HUES48 (cell line): ENCODE data around the gene ATG10.

Experiments
- H3K27ac ChIP-seq: one replicate; pipeline ENCODE4 v1.7.0; 2013; ENCODE audit warnings: low read depth, low read length, inconsistent platforms
- H3K27me3 ChIP-seq: 2 replicates; pipeline ENCODE4 v1.6.1; 2013; ENCODE audit warnings: mild to moderate bottlenecking, low read length; ENCODE audit not compliant: control insufficient read depth, insufficient read depth
- H3K36me3 ChIP-seq: 2 replicates; pipeline ENCODE4 v1.6.1; 2013; ENCODE audit warnings: low read length; ENCODE audit not compliant: control insufficient read depth, insufficient read depth
- H3K4me1 ChIP-seq: 2 replicates; pipeline ENCODE4 v1.6.1; 2013; ENCODE audit warnings: mild to moderate bottlenecking, low read length; ENCODE audit not compliant: control insufficient read depth, insufficient read depth
- H3K4me3 ChIP-seq: 2 replicates; pipeline ENCODE4 v1.5.1; 2013; ENCODE audit warnings: mild to moderate bottlenecking, low read depth, low read length
- H3K9ac ChIP-seq: 2 replicates; pipeline ENCODE4 v1.6.1; 2013; ENCODE audit warnings: mild to moderate bottlenecking, low read depth, low read length, moderate library complexity
- H3K9me3 ChIP-seq: 2 replicates; pipeline ENCODE4 v1.6.1; 2013; ENCODE audit warnings: low read length; ENCODE audit not compliant: control insufficient read depth, insufficient read depth

The ATG10 gene

DNA sequence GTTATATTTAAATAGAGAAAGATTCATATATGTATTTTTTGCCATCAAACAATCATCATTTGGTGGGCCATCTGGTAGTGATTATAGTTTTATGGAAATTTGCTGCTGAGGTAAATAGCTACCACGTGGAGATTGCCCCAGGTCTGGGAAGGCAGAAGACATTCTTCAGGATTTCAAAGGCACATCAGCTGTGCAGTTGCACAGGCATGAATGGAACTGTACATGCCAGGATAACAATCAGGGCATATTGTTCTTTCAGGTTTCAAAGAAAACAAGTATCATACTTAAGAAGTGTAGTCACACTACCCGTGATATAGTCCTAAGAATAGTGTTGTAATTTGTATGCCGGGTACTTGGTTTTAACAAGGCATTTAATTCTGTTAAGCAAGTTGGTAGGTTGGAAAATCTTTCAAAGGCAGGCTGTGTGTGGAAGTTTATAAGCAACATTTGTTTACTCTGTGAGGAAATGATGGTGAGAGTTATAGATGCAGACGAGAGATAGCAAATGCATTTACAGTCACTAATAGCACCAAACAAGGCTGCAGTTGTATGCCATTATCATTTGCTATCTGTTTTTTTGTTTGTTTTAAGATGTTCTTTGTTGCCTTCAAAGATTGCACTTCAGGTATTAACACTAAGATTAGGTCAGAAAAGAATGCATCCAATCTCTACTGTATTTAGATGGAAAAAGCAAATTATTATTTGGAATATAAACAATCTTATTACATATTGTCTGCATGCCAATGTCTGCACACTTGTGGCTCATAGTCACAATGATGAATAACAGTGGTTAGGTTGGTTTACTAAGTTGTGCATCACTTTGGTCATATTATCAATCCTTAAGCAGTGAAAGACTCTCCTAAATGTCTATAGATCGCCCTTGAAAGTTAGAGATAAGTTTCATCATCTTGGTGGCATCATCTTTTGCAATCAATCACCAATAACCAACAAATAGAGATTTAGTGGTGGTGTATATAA, 251.1 kb downstream of the ATG10 start:
- no peak overlapping the region for H3K4me3 ChIP-seq
- H3K9me3 ChIP-seq = no peaks in the 10 kb centered on the region
- H3K27me3 ChIP-seq = no peaks in the 10 kb centered on the region
- peaks cover 20% of the 10 kb centered on the region for H3K4me1 ChIP-seq
- no peak overlapping the region for H3K27ac ChIP-seq
- no peaks in the 10 kb centered on the region for H3K36me3 ChIP-seq
- no peak overlapping the region for H3K9ac ChIP-seq

- H3K4me3 ChIP-seq = no peak overlapping the region
- H3K9ac ChIP-seq = no peak overlapping the region
- no peak overlapping the region for H3K27ac ChIP-seq
- H3K36me3 ChIP-seq = no peaks in the 10 kb centered on the region
- H3K27me3 ChIP-seq = no peaks in the 10 kb centered on the region
- peaks cover 20% of the 10 kb centered on the region for H3K4me1 ChIP-seq
- H3K9me3 ChIP-seq = no peaks in the 10 kb centered on the region
Observed at GRCh38 chr5:82225525-82226172, 253.8 kb downstream of the ATG10 start.

DNA sequence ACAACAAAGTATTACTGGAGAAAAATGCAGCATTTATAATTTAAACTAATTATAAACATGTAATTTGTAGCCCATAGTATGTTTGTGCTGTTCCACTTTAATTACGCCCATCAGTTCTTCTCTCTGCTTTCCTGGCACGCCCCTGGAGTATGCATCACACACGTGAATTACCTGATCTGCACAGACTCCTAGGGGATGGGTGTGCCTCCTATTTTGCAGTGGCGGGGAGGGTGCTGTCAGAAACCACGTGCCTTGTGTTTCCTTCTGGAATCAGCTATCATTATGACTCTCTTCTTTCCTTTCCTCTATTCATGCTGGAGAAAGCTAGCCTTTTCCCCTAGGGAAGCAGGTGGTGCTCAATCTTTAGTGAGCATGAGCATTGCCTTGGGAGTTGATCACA, 263.1 kb downstream of the ATG10 start:
- H3K9ac ChIP-seq = no peak overlapping the region
- no peaks in the 10 kb centered on the region for H3K4me1 ChIP-seq
- no peak overlapping the region for H3K27ac ChIP-seq
- no peak overlapping the region for H3K4me3 ChIP-seq
- no peaks in the 10 kb centered on the region for H3K36me3 ChIP-seq
- no peaks in the 10 kb centered on the region for H3K9me3 ChIP-seq
- no peaks in the 10 kb centered on the region for H3K27me3 ChIP-seq

GRCh38 chr5:82244151-82244550, 272.3 kb downstream of the ATG10 start:
- no peaks in the 10 kb centered on the region; the same call in 1 of the 2 replicates for H3K4me1 ChIP-seq
- H3K9ac ChIP-seq = no peak overlapping the region
- H3K27ac ChIP-seq = no peak overlapping the region
- no peaks in the 10 kb centered on the region for H3K9me3 ChIP-seq
- H3K27me3 ChIP-seq = no peaks in the 10 kb centered on the region
- no peak overlapping the region for H3K4me3 ChIP-seq
- H3K36me3 ChIP-seq = no peaks in the 10 kb centered on the region

DNA sequence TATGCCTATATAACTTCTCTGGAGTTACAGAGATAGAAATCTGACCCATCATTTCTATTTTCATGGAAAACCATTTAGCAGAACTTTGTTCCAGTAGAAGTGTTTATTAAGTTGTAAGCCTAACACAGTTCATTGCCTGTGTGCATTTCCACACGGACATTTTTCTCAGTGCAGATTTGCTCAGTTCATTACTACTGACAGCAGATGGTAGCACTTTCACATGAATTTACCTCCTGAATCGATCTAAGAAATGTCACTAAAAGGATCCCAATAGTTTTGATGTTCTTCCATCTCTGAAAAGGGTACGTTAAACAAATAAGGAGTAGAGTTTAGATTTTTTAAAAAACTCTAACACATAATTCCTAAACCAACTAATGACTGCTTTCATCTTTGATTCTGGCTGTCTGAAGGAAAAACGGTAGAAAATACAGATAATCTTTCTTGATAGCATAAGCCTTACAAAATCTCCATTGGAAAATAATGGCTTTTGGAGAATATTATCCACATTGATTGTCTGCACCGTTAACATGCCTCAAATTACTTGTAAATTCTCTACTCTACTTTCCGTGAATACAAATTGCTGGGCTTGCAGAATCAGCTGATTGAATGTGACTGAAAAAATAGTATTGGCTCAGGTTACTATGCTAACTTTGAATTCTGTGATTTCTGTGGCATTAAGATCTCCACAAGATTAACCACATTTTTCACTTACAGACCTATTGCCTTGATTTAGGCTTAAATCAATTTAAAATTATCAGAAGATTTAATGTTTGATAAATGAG, 273.2 kb downstream of the ATG10 start:
- no peak overlapping the region for H3K27ac ChIP-seq
- H3K9ac ChIP-seq = no peak overlapping the region
- no peaks in the 10 kb centered on the region; the same call in 1 of the 2 replicates for H3K4me1 ChIP-seq
- no peaks in the 10 kb centered on the region for H3K36me3 ChIP-seq
- H3K4me3 ChIP-seq = no peak overlapping the region
- H3K9me3 ChIP-seq = no peaks in the 10 kb centered on the region
- no peaks in the 10 kb centered on the region for H3K27me3 ChIP-seq

GRCh38 chr5:82246960-82247574, 275.2 kb downstream of the ATG10 start:
- H3K27ac ChIP-seq = no peak overlapping the region
- H3K4me3 ChIP-seq = no peak overlapping the region
- H3K36me3 ChIP-seq = no peaks in the 10 kb centered on the region

GRCh38 chr5:82252744-82253143, 280.9 kb downstream of the ATG10 start:
- Histone ChIP-seq H3K4me1 (peaks cover 18% of the 10 kb centered on the region), H3K27ac (no peak overlapping the region), H3K4me3 (no peak overlapping the region), H3K9me3 (no peaks in the 10 kb centered on the region), H3K9ac (no peak overlapping the region), H3K36me3 (no peaks in the 10 kb centered on the region), H3K27me3 (no peaks in the 10 kb centered on the region)

More at GRCh38 chr5:82246960-82247574, 275.2 kb downstream of the ATG10 start:
- H3K4me1 ChIP-seq = no peaks in the 10 kb centered on the region; the same call in 1 of the 2 replicates
- no peaks in the 10 kb centered on the region for H3K9me3 ChIP-seq
- no peak overlapping the region for H3K9ac ChIP-seq
- no peaks in the 10 kb centered on the region for H3K27me3 ChIP-seq

GRCh38 chr5:82255844-82256243, 284.0 kb downstream of the ATG10 start:
- no peaks in the 10 kb centered on the region for H3K9me3 ChIP-seq
- no peak overlapping the region for H3K4me3 ChIP-seq
- H3K27ac ChIP-seq = no peak overlapping the region
- no peaks in the 10 kb centered on the region for H3K36me3 ChIP-seq
- H3K4me1 ChIP-seq = peaks cover 23% of the 10 kb centered on the region
- no peak overlapping the region for H3K9ac ChIP-seq
- H3K27me3 ChIP-seq = no peaks in the 10 kb centered on the region

- Histone ChIP-seq H3K9me3 (no peaks in the 10 kb centered on the region), H3K36me3 (no peaks in the 10 kb centered on the region), H3K9ac (no peak overlapping the region), H3K27me3 (no peaks in the 10 kb centered on the region), H3K4me1 (peaks cover 23% of the 10 kb centered on the region), H3K27ac (peak overlapping the region; percentile 70), H3K4me3 (no peak overlapping the region)
Observed at GRCh38 chr5:82257247-82257646, 285.4 kb downstream of the ATG10 start.

DNA sequence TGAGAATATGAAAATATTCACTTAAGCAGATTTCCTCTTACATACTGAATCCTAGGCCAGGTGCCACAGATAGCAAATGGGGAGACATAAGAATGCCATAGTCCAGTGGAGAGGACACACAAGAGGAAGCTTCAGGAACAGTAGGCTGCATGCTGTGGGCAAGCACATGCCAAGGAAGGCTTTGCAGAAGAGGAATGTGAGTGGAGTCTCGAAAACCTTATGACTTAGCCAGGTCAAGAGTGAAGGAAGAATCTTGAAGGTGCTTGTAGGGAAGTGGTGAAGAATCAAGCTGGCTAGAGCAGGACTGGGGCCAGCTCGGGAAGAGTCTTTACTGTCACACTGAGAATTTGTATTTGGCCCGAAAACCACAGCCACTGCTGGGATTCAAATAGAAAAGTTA, 285.9 kb downstream of the ATG10 start:
- Histone ChIP-seq H3K9me3 (no peaks in the 10 kb centered on the region), H3K27ac (peak overlapping the region; percentile 70), H3K4me1 (peaks cover 23% of the 10 kb centered on the region)

More for the DNA sequence above, 285.9 kb downstream of the ATG10 start:
- no peak overlapping the region for H3K9ac ChIP-seq
- H3K4me3 ChIP-seq = no peak overlapping the region
- H3K36me3 ChIP-seq = no peaks in the 10 kb centered on the region
- H3K27me3 ChIP-seq = no peaks in the 10 kb centered on the region
